Astrocyte of the spinal cord (primary cell): Measurements from ENCODE around the gene DPAGT1.

ENCODE experiments used
- DNase-seq: peaks from one replicate; pipeline ENCODE4 v3.0.0; 2011; ENCODE audit warnings: low read depth, low spot score
- H3K4me3 ChIP-seq: 2 replicates; pipeline ENCODE4 v1.5.1; 2011; ENCODE audit warnings: low read depth, mild to moderate bottlenecking, low read length, moderate library complexity
- in situ Hi-C: cut with HindIII; loops from 2 replicates; pipeline ENCODE4 v1.10.0; 2017; ENCODE audit warnings: low sequenced_read_pairs
- TF ChIP-seq, protein P1 (sequence below): IDR thresholded peaks from 2 replicates; pipeline ENCODE4 v1.5.1; 2012; ENCODE audit warnings: low read depth, mild to moderate bottlenecking, low read length, inconsistent platforms

DPAGT1 gene

DNA sequence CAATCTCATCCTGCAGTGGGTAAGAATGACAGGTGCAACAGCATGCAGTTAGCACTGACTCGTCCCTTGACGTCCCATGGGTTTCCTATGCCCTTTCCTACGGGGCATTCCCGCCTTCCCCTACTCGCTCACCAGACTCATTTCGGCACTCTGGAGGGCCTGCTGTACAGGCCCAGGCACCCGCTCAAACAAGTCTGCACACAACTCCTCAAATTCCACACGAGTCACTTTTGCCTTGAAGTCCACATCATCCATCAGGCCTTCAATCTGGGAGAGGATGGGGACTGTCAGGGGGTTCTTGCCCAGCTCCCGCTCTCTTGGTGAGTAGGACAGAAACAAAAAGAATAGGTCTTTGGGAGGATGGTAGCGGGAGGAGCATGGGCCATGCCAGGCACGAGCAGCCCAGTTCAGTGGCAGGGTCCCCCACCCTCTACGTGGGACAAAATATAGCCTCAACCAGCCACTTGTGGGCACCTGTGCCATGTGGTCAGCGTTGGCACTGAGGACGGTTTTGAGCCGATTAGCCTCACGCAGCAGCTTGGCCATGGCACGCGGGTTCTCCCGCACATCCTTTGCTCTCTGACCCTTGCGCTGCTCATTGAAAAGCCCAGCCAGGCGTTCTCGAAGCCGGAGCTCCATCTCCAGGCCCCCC is 49.4 kb downstream of the DPAGT1 start:
- TF ChIP-seq, protein P1, sequence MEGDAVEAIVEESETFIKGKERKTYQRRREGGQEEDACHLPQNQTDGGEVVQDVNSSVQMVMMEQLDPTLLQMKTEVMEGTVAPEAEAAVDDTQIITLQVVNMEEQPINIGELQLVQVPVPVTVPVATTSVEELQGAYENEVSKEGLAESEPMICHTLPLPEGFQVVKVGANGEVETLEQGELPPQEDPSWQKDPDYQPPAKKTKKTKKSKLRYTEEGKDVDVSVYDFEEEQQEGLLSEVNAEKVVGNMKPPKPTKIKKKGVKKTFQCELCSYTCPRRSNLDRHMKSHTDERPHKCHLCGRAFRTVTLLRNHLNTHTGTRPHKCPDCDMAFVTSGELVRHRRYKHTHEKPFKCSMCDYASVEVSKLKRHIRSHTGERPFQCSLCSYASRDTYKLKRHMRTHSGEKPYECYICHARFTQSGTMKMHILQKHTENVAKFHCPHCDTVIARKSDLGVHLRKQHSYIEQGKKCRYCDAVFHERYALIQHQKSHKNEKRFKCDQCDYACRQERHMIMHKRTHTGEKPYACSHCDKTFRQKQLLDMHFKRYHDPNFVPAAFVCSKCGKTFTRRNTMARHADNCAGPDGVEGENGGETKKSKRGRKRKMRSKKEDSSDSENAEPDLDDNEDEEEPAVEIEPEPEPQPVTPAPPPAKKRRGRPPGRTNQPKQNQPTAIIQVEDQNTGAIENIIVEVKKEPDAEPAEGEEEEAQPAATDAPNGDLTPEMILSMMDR = no peak
- no peak overlapping the region for H3K4me3 ChIP-seq
- in situ Hi-C loops = no loop called here
- DNase-seq = no peak

DNA sequence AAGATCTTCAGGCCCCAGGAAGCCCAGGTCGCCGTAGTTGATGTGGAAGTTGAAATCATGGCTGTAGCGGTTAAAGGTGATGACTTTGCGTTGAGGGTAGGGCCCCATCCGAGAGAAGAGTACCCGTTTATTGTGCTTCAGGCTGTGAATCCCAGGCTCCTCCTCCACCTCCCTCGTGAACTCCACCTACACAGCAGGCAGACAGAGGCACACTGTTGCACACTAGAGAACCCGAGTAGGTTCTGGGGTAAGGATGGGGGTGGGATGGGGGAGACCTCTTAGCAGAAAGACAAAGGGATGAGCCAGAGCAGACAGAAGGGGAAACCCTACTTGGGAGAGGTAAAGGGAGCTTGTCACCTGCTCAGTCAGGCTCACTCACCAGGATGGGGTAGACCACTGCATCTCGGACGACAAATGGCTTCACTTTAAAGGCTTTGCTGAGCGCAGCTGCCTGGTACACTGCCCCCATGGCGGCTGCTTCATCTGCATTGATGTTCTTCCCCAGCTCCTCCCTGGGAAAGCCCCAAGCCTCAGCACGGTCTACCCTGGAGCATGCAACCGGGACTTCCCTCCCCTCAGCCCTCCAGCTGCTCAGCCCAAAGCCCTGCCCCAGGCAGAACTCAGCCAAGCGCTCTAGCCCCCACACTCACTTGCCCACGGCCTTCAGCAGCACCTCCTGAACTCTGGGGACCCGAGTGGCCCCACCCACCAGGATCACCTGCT is 50.1 kb downstream of the DPAGT1 start:
- in situ Hi-C loops = no loop called here
- no peak for DNase-seq

DNA sequence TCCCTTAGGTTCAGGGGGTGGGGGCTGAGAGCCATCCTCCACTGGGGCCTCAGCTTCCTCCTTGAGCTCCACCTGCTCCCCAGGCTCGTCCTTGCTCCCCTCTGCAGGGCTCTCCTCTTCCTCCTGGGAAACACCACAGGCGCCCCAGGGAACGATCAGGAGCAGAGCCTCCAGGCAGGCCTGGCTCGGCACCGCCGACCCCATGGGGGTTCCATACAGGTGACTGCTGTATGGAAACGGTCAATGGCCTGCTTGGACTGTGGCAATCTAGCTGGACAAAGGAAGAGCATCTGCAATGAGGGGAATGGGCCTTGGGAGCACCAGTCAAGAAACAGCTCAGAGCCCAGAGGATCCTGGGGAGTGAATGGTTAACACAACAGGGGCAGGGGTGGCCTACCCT is 52.6 kb downstream of the DPAGT1 start:
- TF ChIP-seq, protein P1 = no peak
- in situ Hi-C loops = no loop called here
- no peak overlapping the region for H3K4me3 ChIP-seq
- DNase-seq = no peak

More for the DNA sequence above, 50.1 kb downstream of the DPAGT1 start:
- H3K4me3 ChIP-seq = no peak overlapping the region
- TF ChIP-seq, protein P1 = no peak

DNA sequence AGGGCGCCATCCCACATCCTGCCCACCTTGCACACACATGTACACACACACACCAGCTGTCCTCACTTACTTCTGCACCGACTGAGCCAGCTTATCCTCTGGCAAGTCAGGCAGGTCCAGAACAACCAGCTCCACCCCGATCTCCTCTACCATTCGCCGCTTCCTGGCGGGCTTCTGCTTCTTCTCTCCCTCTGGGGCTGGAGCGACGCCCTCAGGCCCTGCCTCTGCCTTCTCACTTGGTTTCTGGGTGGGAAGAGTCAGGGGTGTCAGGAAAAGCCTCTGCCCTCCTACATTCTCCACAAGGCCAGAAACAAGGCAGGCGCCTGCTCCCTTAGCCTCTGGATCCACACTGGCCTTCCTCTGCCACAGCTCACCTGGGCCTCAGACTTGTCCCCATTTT is 53.0 kb downstream of the DPAGT1 start:
- no peak for DNase-seq
- TF ChIP-seq, protein P1 = no peak
- H3K4me3 ChIP-seq = no peak overlapping the region
- in situ Hi-C loops = no loop called here

DNA sequence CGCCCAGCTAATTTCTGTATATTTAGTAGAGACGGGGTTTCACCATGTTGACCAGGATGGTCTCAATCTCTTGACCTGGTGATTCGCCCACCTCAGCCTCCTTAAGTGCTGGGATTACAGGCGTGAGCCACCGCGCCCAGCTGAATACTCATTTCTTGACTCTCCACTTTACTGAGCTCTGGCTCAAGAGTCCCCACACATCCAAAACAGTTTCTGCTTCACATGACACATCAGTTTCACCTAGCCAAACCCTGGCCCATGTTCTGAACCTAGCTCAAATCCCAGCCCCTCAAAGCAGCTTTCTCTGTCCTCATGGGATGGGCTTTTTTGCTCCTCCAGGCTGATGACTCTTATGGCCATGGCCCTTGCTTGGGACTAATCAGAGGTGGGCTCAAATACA is 54.4 kb downstream of the DPAGT1 start:
- no peak for DNase-seq
- no peak overlapping the region for H3K4me3 ChIP-seq
- in situ Hi-C loops = no loop called here
- TF ChIP-seq, protein P1 = no peak
